Natural killer cell (primary cell): ENCODE results near the gene TET1. TPM values are rescaled to one million over a fixed set of nuclear protein-coding genes. Genes with fewer than 3 reads are reported as not detected.
A peak's percentile ranks its signal among the peaks of the same experiment; 100 is the strongest.

Experiments used
- ATAC-seq, 3 donors: fragments of 150-1000 bp in 2 of 3; fragments of 200-7000 bp in 1 of 3; cut with Tn5 transposase; 1 replicate in 1 of 3; 2 replicates in 2 of 3; pipeline ENCODE4 v1.10.0; 2021; ENCODE audit warnings: mild to moderate bottlenecking in 2 of 3, moderate library complexity in 2 of 3
- DNase-seq, 2 donors: peaks; one replicate each; pipeline versions ENCODE4 v3.0.0 to v3.0.0-alpha.2; 2013 to 2021; ENCODE audit warnings: mixed read lengths in 1 of 2
- H3K27ac ChIP-seq: one replicate; pipeline ENCODE4 v1.5.1; 2013; ENCODE audit warnings: mild to moderate bottlenecking, low read length
- H3K27me3 ChIP-seq: one replicate; pipeline ENCODE4 v1.6.1; 2013; ENCODE audit warnings: low read length; ENCODE audit not compliant: control insufficient read depth, insufficient read depth
- H3K36me3 ChIP-seq: one replicate; pipeline ENCODE4 v1.6.1; 2013; ENCODE audit warnings: low read length; ENCODE audit not compliant: control insufficient read depth, insufficient read depth
- H3K4me1 ChIP-seq: one replicate; pipeline ENCODE4 v1.6.1; 2013; ENCODE audit warnings: low read length; ENCODE audit not compliant: control insufficient read depth, insufficient read depth
- H3K4me3 ChIP-seq: one replicate; pipeline ENCODE4 v1.5.1; 2013; ENCODE audit warnings: low read length
- H3K9me3 ChIP-seq: one replicate; pipeline ENCODE4 v1.6.1; 2013; ENCODE audit warnings: low read length; ENCODE audit not compliant: control insufficient read depth, insufficient read depth
- H3K27ac Mint-ChIP-seq, 2 donors: one replicate each; pipeline ENCODE4 v1.8.0; 2022; ENCODE audit warnings: mild to moderate bottlenecking in 2 of 2, mixed read lengths in 2 of 2, moderate library complexity in 1 of 2
- H3K27me3 Mint-ChIP-seq, 2 donors: one replicate each; pipeline ENCODE4 v1.8.0; 2022; ENCODE audit warnings: low read depth in 2 of 2, mixed read lengths in 2 of 2
- H3K36me3 Mint-ChIP-seq: one replicate; pipeline ENCODE4 v1.8.0; 2022; ENCODE audit warnings: mixed read lengths
- H3K4me1 Mint-ChIP-seq, 2 donors: one replicate each; pipeline ENCODE4 v1.8.0; 2022; ENCODE audit warnings: mixed read lengths in 2 of 2
- H3K4me3 Mint-ChIP-seq: one replicate; pipeline ENCODE4 v1.8.0; 2022; ENCODE audit warnings: mild to moderate bottlenecking, moderate library complexity, mixed read lengths
- H3K9me3 Mint-ChIP-seq, 2 donors: one replicate each; pipeline ENCODE4 v1.8.0; 2022; ENCODE audit warnings: mixed read lengths in 2 of 2
- CTCF ChIP-seq: fragments of 200-600 bp; IDR thresholded peaks from one replicate; pipeline ENCODE4 v1.8.0; 2022; ENCODE audit warnings: antibody characterized with exemption
- WGBS: methylation state at CpG from one replicate; pipeline ENCODE4 v1.1.7; 2013; ENCODE audit warnings: missing lambda C conversion rate; ENCODE audit not compliant: insufficient coverage; 5-methylcytosine and 5-hydroxymethylcytosine counted together
- intact Hi-C: fragments of 100-400 bp; cut with micrococcal nuclease; formaldehyde crosslinking; loops from one replicate; pipeline ENCODE4 v1.14.2; 2022
- total RNA-seq, 4 donors: library from RNA; stranded (reverse); fragments of 120-200 nt in 1 of 4; gene quantifications; one replicate each; pipeline versions ENCODE4 v1.2.3 to v1.2.4, GENCODE V29; 2013 to 2022

Gene TET1
- total RNA-seq, 3 donors from 2014 or later (not counting 1 experiment from before 2014, with no cell fraction given), result 4.0 to 5.9 (median 4.5) TPM

GRCh38 chr10:68598978-68599770 is 39.0 kb downstream of the TET1 start:
- peak overlapping the region; percentile 53 for H3K4me3 Mint-ChIP-seq

DNA sequence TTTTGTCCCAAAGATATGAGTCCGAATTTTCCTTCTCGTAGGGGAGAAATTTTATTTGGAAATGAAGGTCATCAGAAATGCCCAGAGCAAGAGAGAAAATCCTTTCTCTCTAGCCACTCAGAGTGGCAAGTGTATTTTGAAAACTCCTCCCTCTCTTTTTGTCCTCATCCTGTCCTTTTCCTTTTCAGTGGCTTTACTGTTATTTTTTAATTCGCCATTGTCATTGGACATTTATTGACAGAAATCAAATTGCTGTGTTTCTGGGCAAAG is 39.6 kb downstream of the TET1 start:
- H3K36me3 ChIP-seq, result no peaks in the 10 kb centered on the region
- Mint-ChIP-seq H3K9me3 (no peaks in the 10 kb centered on the region), H3K36me3 (no peaks in the 10 kb centered on the region), H3K4me3 (peak overlapping the region; percentile 93), H3K27ac (peak overlapping the region; percentile 69 to 91), H3K4me1 (peaks cover 35 to 47% of the 10 kb centered on the region in 2 donors), H3K27me3 (no peaks in the 10 kb centered on the region)
- peak overlapping the region; percentile 50 for H3K4me3 ChIP-seq
- ATAC-seq (no peak), DNase-seq (no peak)
- WGBS, result 81% methylated on average over 3 of the region's 3 CpGs
- TF ChIP-seq CTCF, result no peak
- H3K27ac ChIP-seq, result no peak overlapping the region
- intact Hi-C loops, result no loop called here
- no peaks in the 10 kb centered on the region for H3K9me3 ChIP-seq
- no peaks in the 10 kb centered on the region for H3K27me3 ChIP-seq
- H3K4me1 ChIP-seq, result peaks cover 9% of the 10 kb centered on the region

More at GRCh38 chr10:68598978-68599770, 39.0 kb downstream of the TET1 start:
- peak overlapping the region in 1 of 2 donors; percentile 91 for H3K27ac Mint-ChIP-seq
- H3K4me1 Mint-ChIP-seq, result peaks cover 35 to 42% of the 10 kb centered on the region in 2 donors
- Histone ChIP-seq H3K4me1 (peaks cover 9% of the 10 kb centered on the region), H3K27ac (no peak overlapping the region), H3K9me3 (no peaks in the 10 kb centered on the region), H3K4me3 (no peak overlapping the region), H3K36me3 (no peaks in the 10 kb centered on the region), H3K27me3 (no peaks in the 10 kb centered on the region)
- H3K27me3 Mint-ChIP-seq, result no peaks in the 10 kb centered on the region
- no peak for TF ChIP-seq CTCF
- no peaks in the 10 kb centered on the region for H3K9me3 Mint-ChIP-seq
- DNase-seq (no peak), ATAC-seq (no peak)
- no peaks in the 10 kb centered on the region for H3K36me3 Mint-ChIP-seq
- WGBS, result 86% methylated on average over 23 of the region's 23 CpGs
- intact Hi-C loops, result no loop called here

GRCh38 chr10:68600041-68600778 is 40.1 kb downstream of the TET1 start:
- Histone ChIP-seq H3K36me3 (no peaks in the 10 kb centered on the region), H3K27ac (peak overlapping the region; percentile 9), H3K9me3 (no peaks in the 10 kb centered on the region), H3K4me1 (peaks cover 9% of the 10 kb centered on the region), H3K27me3 (no peaks in the 10 kb centered on the region), H3K4me3 (peak overlapping the region; percentile 50)
- Mint-ChIP-seq H3K27ac (peak overlapping the region; percentile 69 to 91), H3K4me1 (peaks cover 35 to 47% of the 10 kb centered on the region in 2 donors), H3K27me3 (no peaks in the 10 kb centered on the region), H3K9me3 (no peaks in the 10 kb centered on the region), H3K4me3 (peak overlapping the region; percentile 93), H3K36me3 (no peaks in the 10 kb centered on the region)
- DNase-seq (peak; percentile 39 to 70), ATAC-seq (peak; percentile 83 to 89 (median 85))
- 7% methylated on average over 17 of the region's 17 CpGs for WGBS
- TF ChIP-seq CTCF, result no peak
- intact Hi-C loops, result no loop called here
